ENCODE data around the gene OSBPL3.

OSBPL3 gene

GRCh38 chr7:24972991-24973390 lies 7.0 kb downstream of the OSBPL3 start:
- DNase-seq: no peak
- Mint-ChIP-seq H3K27ac (no peak overlapping the region), H3K36me3 (peaks cover 49% of the 10 kb centered on the region), H3K27me3 (no peaks in the 10 kb centered on the region), H3K9me3 (no peaks in the 10 kb centered on the region), H3K4me3 (no peak overlapping the region), H3K4me1 (peaks cover 68% of the 10 kb centered on the region)
- CTCF ChIA-PET: interaction anchor here (1.6 to 2.7 kb wide), 2 partner anchors 9 to 161 kb away, joined by 4 to 7 read pairs; no protein-coding TSS in a partner anchor

GRCh38 chr7:24972166-24972477 lies 7.9 kb downstream of the OSBPL3 start:
- no peaks in the 10 kb centered on the region for H3K9me3 Mint-ChIP-seq
- H3K36me3 Mint-ChIP-seq: peaks cover 47% of the 10 kb centered on the region

DNA sequence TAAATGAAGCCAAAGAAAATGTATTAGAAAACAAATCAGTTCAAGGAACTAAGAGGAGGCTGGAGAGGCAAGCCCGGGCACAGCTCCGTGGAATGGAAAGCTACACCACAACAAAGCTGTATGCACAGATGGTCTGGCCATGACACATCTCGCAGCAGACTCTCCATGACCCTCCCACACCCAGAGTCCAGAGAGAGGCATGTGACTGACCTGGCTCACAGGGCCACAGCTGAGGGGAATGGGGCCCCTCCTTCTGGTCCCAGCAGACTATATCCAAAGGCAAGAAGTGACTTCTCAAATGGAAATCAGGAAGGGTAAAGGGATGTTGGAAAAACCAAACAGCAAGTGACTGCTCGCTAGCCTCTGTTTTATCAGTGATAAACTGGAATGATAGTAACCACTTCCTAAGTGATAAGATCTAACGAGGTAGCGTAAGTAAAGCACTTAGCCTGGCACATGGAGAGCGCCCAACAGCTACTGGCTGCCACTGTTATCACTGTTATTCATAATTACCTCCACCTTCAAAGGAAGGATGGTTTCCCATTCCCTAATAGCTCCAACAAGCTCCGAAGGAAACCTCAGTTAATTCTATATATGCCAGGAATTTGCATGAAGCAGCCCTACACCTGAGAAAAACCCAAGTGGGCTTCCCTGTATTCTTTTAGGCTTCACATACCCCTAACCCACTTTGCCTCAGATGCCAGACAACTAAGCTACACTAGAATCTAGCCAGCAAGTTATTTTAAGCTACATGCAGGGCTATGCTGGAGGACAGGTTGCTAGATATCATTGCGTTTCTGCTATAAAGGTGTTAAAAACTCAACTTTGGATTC lies 8.4 kb downstream of the OSBPL3 start:
- Mint-ChIP-seq H3K4me3 (no peak overlapping the region), H3K27ac (peak overlapping the region; percentile 38)

More at GRCh38 chr7:24972166-24972477, 7.9 kb downstream of the OSBPL3 start:
- DNase-seq: no peak
- Mint-ChIP-seq H3K4me3 (no peak overlapping the region), H3K27ac (no peak overlapping the region), H3K4me1 (peaks cover 68% of the 10 kb centered on the region), H3K27me3 (no peaks in the 10 kb centered on the region)
- CTCF ChIA-PET: interaction anchor here (1.0 to 2.7 kb wide), 4 partner anchors 9 to 160 kb away, joined by 3 to 7 read pairs (median 4); no protein-coding TSS in a partner anchor

DNA sequence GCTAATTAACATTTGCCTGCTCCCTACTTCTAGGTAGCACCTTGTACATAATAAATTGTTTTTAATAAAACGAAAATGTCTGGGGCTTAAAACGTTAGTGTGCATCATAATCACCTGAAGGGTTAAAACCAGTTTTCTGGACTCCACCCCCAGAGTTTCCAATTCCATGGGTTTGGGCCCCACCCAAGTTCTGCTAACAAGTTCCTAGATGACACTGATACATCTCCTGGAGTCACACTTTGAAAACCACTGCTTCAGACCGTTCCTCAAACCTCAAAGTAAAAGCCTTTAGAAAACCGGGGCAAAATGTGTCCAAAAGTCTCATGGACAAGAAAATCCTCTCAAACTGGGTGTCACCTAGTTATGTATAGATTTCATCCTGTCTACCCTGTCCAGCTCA lies 9.3 kb downstream of the OSBPL3 start:
- Mint-ChIP-seq H3K4me3 (no peak overlapping the region), H3K27me3 (no peaks in the 10 kb centered on the region), H3K4me1 (peaks cover 68% of the 10 kb centered on the region), H3K27ac (no peak overlapping the region), H3K9me3 (no peaks in the 10 kb centered on the region), H3K36me3 (peaks cover 32% of the 10 kb centered on the region)
- CTCF ChIA-PET: no interaction called here
- no peak for DNase-seq

More for the DNA sequence above, 8.4 kb downstream of the OSBPL3 start:
- Mint-ChIP-seq H3K27me3 (no peaks in the 10 kb centered on the region), H3K4me1 (peaks cover 68% of the 10 kb centered on the region), H3K9me3 (no peaks in the 10 kb centered on the region), H3K36me3 (peaks cover 41% of the 10 kb centered on the region)
- CTCF ChIA-PET: interaction anchor here (1.0 to 2.7 kb wide), 4 partner anchors 9 to 159 kb away, joined by 3 to 7 read pairs (median 4); no protein-coding TSS in a partner anchor
- DNase-seq: no peak

- Mint-ChIP-seq H3K27ac (no peak overlapping the region), H3K4me3 (no peak overlapping the region)
- CTCF ChIA-PET: interaction anchor here (0.9 to 2.0 kb wide), 2 partner anchors 11 to 147 kb away, joined by 3 to 7 read pairs; partner anchors contain the start of gene OSBPL3
Observed at GRCh38 chr7:24968165-24968564, 11.8 kb downstream of the OSBPL3 start.

GRCh38 chr7:24967696-24968095 lies 12.3 kb downstream of the OSBPL3 start:
- Mint-ChIP-seq H3K9me3 (no peaks in the 10 kb centered on the region), H3K4me3 (no peak overlapping the region), H3K27ac (no peak overlapping the region), H3K27me3 (no peaks in the 10 kb centered on the region), H3K4me1 (peaks cover 73% of the 10 kb centered on the region), H3K36me3 (peaks cover 21% of the 10 kb centered on the region)
- no peak for DNase-seq
- CTCF ChIA-PET: interaction anchor here (0.9 to 2.0 kb wide), 2 partner anchors 12 to 147 kb away, joined by 3 to 7 read pairs; partner anchors contain the start of gene OSBPL3

More at GRCh38 chr7:24968165-24968564, 11.8 kb downstream of the OSBPL3 start:
- H3K36me3 Mint-ChIP-seq: peaks cover 21% of the 10 kb centered on the region
- no peaks in the 10 kb centered on the region for H3K27me3 Mint-ChIP-seq
- H3K9me3 Mint-ChIP-seq: no peaks in the 10 kb centered on the region
- DNase-seq: no peak
- H3K4me1 Mint-ChIP-seq: peaks cover 72% of the 10 kb centered on the region

- CTCF ChIA-PET: interaction anchor here (1.1 to 2.0 kb wide), 3 partner anchors 10 to 46 kb away, joined by 3 to 7 read pairs (median 4); partner anchors contain the start of gene OSBPL3
- Mint-ChIP-seq H3K27me3 (no peaks in the 10 kb centered on the region), H3K4me3 (no peak overlapping the region), H3K27ac (peak overlapping the region; percentile 85), H3K36me3 (peaks cover 16% of the 10 kb centered on the region), H3K9me3 (no peaks in the 10 kb centered on the region), H3K4me1 (peaks cover 75% of the 10 kb centered on the region)
- no peak for DNase-seq
Observed at GRCh38 chr7:24966802-24967201, 13.2 kb downstream of the OSBPL3 start.

GRCh38 chr7:24965831-24966708 lies 13.9 kb downstream of the OSBPL3 start:
- Mint-ChIP-seq H3K4me1 (peaks cover 73% of the 10 kb centered on the region), H3K27ac (peak overlapping the region; percentile 85), H3K36me3 (peaks cover 17% of the 10 kb centered on the region), H3K9me3 (no peaks in the 10 kb centered on the region), H3K4me3 (peak overlapping the region; percentile 2), H3K27me3 (no peaks in the 10 kb centered on the region)
- DNase-seq: peak; percentile 54
- CTCF ChIA-PET: interaction anchor here (0.8 to 1.4 kb wide), 5 partner anchors 10 to 153 kb away, joined by 3 to 4 read pairs (median 3); no protein-coding TSS in a partner anchor

GRCh38 chr7:24964191-24964590 lies 15.8 kb downstream of the OSBPL3 start:
- H3K27me3 Mint-ChIP-seq: no peaks in the 10 kb centered on the region
- no peak overlapping the region for H3K27ac Mint-ChIP-seq
- no peak overlapping the region for H3K4me3 Mint-ChIP-seq
- H3K9me3 Mint-ChIP-seq: no peaks in the 10 kb centered on the region
- peaks cover 73% of the 10 kb centered on the region for H3K4me1 Mint-ChIP-seq
- no peak for DNase-seq
- CTCF ChIA-PET: interaction anchor here (0.9 to 1.4 kb wide), 2 partner anchors 41 to 68 kb away, joined by 3 read pairs; no protein-coding TSS in a partner anchor
- peaks cover 21% of the 10 kb centered on the region for H3K36me3 Mint-ChIP-seq

GRCh38 chr7:24963218-24963617 lies 16.8 kb downstream of the OSBPL3 start:
- H3K4me3 Mint-ChIP-seq: no peak overlapping the region
- peaks cover 79% of the 10 kb centered on the region for H3K4me1 Mint-ChIP-seq
- CTCF ChIA-PET: interaction anchor here (0.8 kb wide), 1 partner anchor 8 kb away, joined by 3 read pairs; no protein-coding TSS in a partner anchor

DNA sequence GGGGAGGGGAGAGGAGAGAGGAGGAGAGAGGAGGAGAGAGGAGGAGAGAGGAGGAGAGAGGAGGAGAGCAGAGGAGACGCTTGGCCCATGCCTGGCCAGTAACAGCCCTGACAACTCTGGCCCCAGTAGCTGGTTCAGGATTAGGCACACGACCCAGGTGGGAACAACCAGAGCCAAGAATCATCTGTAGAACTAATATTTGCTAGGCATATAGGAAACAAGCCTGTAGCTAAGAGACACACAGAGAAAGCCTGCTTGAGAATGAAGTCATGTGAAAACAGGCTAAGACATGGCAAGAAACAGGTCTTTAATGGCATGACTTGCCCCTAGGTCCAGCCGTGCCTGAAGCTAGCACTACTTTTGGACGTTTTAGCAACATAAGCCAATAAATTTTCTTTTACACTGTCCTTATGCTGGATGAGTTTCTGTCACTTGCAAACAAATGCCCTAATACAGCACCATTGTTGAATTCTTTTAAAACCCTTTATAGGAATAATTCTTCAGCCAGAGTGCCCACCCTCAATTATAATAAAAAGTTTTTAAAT lies 17.5 kb downstream of the OSBPL3 start:
- Mint-ChIP-seq H3K9me3 (no peaks in the 10 kb centered on the region), H3K27me3 (no peaks in the 10 kb centered on the region), H3K27ac (no peak overlapping the region), H3K4me3 (no peak overlapping the region), H3K4me1 (peaks cover 76% of the 10 kb centered on the region), H3K36me3 (peaks cover 21% of the 10 kb centered on the region)
- CTCF ChIA-PET: interaction anchor here (0.8 to 1.2 kb wide), 2 partner anchors 9 to 132 kb away, joined by 3 read pairs; no protein-coding TSS in a partner anchor
- no peak for DNase-seq

More at GRCh38 chr7:24963218-24963617, 16.8 kb downstream of the OSBPL3 start:
- Mint-ChIP-seq H3K27ac (peak overlapping the region; percentile 39), H3K27me3 (no peaks in the 10 kb centered on the region), H3K9me3 (no peaks in the 10 kb centered on the region), H3K36me3 (peaks cover 21% of the 10 kb centered on the region)
- DNase-seq: peak; percentile 28

DNA sequence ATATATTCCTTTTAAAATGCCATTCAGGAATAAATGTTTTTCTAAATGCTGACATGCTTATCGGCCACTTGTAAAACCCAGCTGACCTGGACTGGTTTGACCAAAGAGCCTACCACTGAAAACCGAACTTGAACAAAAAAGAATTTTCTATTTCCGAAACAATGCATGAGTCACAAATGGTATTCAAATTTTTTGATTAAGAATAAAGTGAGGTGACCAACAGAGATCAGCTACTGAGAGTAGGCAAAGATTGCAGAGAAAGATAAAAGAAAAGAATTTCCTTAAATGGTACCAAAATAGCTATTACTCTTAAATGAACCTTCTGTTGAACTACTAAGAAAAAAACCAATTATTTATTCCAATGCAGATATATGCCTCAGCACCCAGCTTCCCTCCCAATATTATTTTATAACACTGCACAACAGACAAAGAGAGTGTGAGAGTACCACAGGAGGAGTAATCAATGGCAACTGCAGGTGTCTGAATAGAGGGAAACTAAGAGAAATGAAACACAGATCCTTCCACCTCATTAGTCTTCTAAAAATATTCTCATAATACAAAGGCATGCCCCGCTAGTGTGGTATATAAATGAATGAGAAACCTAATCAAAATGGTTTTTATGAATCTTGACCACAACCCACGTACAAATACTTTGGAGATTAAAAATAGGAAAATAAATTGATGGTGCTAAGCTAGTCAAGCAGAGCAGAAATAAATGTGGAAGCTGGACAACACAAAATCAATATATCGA lies 20.1 kb downstream of the OSBPL3 start:
- no peak overlapping the region for H3K27ac Mint-ChIP-seq
- peaks cover 21% of the 10 kb centered on the region for H3K36me3 Mint-ChIP-seq
- no peaks in the 10 kb centered on the region for H3K27me3 Mint-ChIP-seq
- H3K4me3 Mint-ChIP-seq: no peak overlapping the region
- DNase-seq: no peak
- no peaks in the 10 kb centered on the region for H3K9me3 Mint-ChIP-seq
- peaks cover 53% of the 10 kb centered on the region for H3K4me1 Mint-ChIP-seq
- CTCF ChIA-PET: interaction anchor here (0.6 to 1.1 kb wide), 2 partner anchors 19 to 1412 kb away, joined by 4 read pairs; no protein-coding TSS in a partner anchor

- Mint-ChIP-seq H3K27ac (no peak overlapping the region), H3K9me3 (no peaks in the 10 kb centered on the region), H3K4me1 (peaks cover 42% of the 10 kb centered on the region), H3K36me3 (peaks cover 19% of the 10 kb centered on the region), H3K4me3 (no peak overlapping the region), H3K27me3 (no peaks in the 10 kb centered on the region)
- DNase-seq: no peak
- CTCF ChIA-PET: no interaction called here
Observed at GRCh38 chr7:24958399-24958798, 21.6 kb downstream of the OSBPL3 start.

Data from activated naive CD4-positive, alpha-beta T cell treated with anti-CD3 and anti-CD28 coated beads, Interleukin-2, amount 10 ng/mL, durations not matched to agents 7 days and 5 days (primary cell).